22Rv1 (cell line): ENCODE measurements around the gene IL11.

Source experiments
- ZFX ChIP-seq: fragments of 450-650 bp; IDR thresholded peaks from 2 replicates; pipeline ENCODE4 v1.6.1; 2017; ENCODE audit warnings: antibody characterized with exemption, borderline replicate concordance
- TF ChIP-seq, protein P1 (sequence below): fragments of 450-650 bp; IDR thresholded peaks from 2 replicates; pipeline ENCODE4 v1.5.1; 2017; ENCODE audit warnings: mild to moderate bottlenecking

DNA sequence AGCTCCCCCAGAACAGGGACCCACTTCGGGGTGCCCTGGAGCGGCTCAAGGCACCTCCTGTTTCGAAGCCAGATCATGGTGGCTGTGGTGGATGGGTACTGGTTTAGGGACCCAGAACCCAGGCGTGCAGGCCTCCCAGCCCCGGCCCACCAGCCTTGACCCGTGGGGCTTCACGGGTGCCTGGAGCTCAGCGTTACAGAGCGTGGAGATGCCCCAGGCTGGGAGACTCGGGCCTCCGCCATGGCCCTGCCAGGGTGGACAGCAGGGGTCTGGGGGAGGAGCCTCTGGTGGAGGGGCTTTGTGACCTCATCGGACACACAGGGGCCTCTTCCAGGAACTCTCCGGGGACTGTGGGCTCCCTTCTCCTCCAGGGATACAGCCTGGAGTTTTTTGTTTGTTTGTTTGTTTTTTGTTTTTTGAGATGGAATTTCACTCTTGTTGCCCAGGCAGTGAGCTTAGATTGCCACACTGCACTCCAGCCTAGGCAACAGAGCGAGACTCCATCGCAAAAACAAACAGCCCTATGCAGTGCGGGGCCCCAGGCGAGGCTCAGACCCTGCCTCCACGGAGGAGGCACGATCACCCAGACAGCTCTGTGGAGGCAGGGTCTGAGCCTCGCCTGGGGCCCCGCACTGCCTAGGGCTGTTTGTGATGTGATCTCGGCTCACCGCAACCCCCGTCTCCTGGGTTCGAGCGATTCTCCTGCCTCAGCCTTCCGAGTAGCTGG, 7.1 kb downstream of the IL11 start, which contains the start of gene GARIN5B:
- TF ChIP-seq, protein P1, sequence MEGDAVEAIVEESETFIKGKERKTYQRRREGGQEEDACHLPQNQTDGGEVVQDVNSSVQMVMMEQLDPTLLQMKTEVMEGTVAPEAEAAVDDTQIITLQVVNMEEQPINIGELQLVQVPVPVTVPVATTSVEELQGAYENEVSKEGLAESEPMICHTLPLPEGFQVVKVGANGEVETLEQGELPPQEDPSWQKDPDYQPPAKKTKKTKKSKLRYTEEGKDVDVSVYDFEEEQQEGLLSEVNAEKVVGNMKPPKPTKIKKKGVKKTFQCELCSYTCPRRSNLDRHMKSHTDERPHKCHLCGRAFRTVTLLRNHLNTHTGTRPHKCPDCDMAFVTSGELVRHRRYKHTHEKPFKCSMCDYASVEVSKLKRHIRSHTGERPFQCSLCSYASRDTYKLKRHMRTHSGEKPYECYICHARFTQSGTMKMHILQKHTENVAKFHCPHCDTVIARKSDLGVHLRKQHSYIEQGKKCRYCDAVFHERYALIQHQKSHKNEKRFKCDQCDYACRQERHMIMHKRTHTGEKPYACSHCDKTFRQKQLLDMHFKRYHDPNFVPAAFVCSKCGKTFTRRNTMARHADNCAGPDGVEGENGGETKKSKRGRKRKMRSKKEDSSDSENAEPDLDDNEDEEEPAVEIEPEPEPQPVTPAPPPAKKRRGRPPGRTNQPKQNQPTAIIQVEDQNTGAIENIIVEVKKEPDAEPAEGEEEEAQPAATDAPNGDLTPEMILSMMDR, result no peak
- TF ChIP-seq ZFX, result no peak
